Subcutaneous adipose tissue (tissue), 4 donors: ENCODE results near the gene MYO10. TPM values are rescaled to one million over a fixed set of nuclear protein-coding genes. Genes with fewer than 3 reads are reported as not detected.

ENCODE experiments used
- total RNA-seq, 4 donors: library from RNA; depleted of rRNA; stranded (reverse); fragments of >200 nt; gene quantifications; one replicate each; pipeline ENCODE4 v1.1.0, GENCODE V29; 2016
- TF ChIP-seq, protein P1 (sequence below): fragments of 450-650 bp; IDR thresholded peaks from one replicate; pipeline ENCODE4 v1.5.1; 2016; ENCODE audit warnings: low read depth, mild to moderate bottlenecking, control low read depth, antibody characterized with exemption, moderate library complexity

MYO10 gene
- total RNA-seq, 4 donors from 2014 or later = 7.0 to 33.0 (median 9.3) TPM

DNA sequence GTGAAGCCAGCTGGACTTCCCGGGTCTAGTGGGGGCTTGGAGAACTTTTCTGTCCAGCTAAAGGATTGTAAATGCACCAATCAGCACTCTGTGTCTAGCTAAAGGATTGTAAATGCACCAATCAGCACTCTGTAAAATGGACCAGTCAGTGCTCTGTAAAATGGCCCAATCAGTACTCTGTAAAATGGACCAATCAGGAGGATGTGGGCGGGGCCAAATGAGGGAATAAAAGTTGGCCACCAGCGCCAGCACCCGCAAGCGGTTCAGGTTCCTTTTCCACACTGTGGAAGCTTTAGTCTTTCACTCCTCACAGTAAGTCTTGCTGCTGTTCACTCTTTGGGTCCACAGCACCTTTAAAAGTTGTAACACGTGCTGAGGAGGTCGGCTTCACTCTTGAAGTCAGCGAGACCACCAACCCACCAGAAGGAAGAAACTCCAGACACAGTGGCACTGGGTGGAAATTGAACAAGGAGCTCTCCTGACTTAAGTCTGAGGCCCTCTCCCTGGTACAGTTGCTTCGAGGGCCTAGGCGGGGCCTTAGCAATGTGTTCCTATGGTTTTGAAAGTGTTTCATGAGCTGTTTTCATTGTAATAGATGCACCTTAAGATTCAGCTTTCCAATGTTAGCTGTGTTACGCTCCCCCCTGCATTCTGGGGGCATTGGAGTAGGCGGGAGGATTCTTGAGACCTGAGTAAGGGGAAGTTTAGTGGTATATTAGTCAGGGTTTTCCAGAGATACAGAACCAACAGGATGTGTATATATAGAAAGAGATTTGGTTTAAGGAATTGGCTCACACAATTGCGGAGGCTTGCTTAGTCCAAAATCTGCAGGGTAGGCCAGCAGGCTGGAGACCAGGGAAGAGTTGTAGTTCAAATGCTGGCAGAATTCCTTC, 21.5 kb upstream of the MYO10 start:
- TF ChIP-seq, protein P1, sequence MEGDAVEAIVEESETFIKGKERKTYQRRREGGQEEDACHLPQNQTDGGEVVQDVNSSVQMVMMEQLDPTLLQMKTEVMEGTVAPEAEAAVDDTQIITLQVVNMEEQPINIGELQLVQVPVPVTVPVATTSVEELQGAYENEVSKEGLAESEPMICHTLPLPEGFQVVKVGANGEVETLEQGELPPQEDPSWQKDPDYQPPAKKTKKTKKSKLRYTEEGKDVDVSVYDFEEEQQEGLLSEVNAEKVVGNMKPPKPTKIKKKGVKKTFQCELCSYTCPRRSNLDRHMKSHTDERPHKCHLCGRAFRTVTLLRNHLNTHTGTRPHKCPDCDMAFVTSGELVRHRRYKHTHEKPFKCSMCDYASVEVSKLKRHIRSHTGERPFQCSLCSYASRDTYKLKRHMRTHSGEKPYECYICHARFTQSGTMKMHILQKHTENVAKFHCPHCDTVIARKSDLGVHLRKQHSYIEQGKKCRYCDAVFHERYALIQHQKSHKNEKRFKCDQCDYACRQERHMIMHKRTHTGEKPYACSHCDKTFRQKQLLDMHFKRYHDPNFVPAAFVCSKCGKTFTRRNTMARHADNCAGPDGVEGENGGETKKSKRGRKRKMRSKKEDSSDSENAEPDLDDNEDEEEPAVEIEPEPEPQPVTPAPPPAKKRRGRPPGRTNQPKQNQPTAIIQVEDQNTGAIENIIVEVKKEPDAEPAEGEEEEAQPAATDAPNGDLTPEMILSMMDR = no peak

DNA sequence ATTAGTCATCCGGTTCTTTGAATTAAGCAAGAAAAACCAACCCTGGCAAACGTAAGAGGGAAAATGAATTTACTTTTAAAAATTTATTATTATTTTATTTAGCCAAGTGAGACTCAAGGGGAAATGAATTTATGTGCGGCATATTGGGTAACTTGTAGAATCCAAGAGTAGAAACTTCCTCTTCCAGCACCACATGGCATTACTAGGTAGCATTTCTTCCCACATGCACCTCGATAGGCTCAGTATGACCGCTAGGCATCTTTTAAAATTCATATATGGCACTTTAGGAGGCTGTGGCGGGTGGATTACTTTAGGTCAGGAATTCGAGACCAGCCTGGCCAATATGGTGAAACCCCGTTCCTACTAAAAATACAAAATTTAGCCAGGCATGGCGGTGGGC, 17.6 kb upstream of the MYO10 start:
- TF ChIP-seq, protein P1 = no peak

DNA sequence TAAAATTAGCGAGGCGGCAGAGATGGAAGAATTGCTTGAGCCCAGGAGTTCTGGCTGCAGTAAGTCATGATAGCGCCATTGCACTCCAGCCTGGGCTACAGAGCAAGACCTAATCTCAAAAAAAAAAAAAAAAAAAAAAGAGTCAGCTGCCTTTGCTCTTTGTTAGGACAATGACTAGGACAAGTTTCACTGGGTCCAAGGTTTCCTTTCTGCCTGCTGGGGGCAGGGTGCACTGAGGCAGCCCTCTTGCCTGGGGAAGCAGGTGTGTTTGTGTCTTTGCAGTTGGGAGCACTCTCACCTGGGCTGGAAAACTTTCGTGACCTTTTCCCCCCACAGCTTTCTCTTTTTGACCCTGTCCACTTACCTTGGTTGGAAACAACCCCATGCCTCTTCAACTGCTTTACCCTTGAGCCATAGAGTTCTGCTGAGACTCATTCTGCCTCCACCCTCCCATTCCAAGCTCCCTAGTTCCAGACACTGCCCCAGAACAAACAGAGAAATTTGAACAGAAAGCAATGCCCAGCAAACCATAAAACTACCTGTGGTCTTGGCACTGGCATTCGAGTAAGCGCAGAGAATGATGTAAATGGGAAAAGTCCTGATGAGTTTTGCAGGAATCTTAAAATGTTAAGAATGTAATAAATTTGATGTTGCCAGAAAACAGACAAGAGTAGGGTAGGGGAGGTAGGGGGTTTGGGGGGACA, 17.0 kb upstream of the MYO10 start:
- TF ChIP-seq, protein P1 = no peak

DNA sequence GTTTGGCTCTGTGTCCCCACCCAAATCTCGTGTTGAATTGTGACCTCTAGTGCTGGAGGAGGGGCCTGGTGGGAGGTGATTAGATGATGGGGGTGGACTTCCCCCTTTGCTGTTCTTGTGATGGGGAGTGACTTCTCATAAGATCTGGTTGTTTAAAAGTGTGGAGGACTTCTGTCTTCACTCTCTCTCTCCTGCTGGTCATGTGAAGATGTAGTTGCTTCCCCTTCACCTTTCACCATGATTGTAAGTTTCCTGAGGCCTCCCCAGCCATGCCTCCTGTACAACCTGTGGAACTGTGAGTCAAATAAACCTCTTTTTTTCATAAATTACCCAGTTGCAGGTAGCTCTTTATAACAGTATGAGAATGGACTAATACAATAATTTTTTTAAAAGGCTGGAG, 10.6 kb upstream of the MYO10 start:
- TF ChIP-seq, protein P1 = no peak

DNA sequence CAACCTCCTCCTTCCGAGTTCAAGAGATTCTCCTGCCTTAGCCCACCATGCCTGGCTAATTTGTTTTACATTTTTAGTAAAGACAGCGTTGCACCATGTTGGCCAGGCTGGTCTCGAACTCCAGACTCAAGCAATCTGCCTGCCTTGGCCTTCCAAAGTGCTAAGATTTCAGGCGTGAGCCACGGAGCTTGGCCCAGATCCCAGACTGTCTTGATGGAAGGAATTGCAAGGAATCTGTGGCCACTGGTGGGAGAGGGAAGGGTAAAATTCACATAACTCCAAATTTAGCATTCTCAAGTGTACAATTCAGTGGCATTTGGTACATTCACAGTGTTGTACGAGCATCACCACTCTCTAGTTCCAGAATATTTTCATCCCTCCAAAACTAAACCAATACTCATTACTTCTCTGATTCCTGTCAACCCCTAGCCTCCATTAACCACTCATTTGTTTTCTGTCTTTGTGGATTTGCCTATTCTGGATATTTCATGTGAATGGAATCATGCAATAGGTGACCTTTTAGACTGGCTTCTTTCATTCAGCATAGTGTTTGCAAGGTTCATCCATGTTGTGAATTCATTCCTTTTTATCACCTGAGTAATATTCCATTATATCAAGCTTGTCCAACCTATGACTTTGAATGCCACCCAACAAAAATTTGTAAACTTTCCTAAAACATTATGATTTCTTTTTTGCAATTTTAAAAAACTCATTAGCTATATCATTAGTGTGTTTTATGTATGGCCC, 8.9 kb upstream of the MYO10 start:
- TF ChIP-seq, protein P1 = no peak

DNA sequence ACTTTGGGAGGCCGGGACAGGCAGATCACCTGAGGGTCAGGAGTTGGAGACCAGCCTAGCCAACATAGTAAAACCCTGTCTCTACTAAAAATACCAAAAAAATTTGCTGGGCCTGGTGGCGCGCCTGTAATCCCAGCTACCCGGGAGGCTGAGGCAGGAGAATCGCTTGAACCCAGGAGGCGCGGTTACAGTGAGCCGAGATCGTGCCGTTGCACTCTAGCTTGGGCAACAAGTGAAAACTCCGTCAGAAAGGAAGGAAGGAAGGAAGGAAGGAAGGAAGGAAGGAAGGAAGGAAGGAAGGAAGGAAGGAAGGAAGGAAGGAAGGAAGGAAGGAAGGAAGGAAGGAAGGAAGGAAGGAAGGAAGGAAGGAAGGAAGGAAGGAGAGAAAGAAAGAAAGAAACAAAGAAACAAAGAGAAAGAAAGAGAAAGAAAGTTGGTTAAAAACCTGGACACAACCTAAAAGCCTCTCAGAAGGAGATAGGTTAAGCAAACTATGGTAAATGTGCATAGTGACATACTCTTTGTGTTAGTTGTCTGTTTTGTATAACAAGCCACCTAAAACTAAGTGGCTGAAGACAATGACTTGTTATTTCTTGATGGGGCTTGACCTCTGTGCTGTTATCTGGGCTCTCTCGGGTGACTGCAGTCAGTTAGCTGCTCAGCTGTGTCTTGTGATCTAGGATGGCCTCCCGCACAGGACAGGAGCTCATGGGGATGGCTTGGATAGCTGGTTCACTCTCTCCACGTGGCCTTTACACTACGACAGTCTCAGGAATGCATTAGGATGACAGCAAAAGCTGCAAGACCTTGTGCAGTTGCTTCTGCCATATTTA, 8.0 kb upstream of the MYO10 start:
- TF ChIP-seq, protein P1 = no peak
